ENCODE data around the gene MTHFD1L. TPM values are rescaled to one million over a fixed set of nuclear protein-coding genes. Genes with fewer than 3 reads are reported as not detected.
A peak's percentile ranks its signal among the peaks of the same experiment; 100 is the strongest.

Gene MTHFD1L
- total and polyA plus RNA-seq, 9 of the 15 experiments (the other 6 are each of a cell fraction or from before 2014, with no cell fraction given) = 20.9 to 128 (median 61.0) TPM

- TF ChIP-seq, protein P1, sequence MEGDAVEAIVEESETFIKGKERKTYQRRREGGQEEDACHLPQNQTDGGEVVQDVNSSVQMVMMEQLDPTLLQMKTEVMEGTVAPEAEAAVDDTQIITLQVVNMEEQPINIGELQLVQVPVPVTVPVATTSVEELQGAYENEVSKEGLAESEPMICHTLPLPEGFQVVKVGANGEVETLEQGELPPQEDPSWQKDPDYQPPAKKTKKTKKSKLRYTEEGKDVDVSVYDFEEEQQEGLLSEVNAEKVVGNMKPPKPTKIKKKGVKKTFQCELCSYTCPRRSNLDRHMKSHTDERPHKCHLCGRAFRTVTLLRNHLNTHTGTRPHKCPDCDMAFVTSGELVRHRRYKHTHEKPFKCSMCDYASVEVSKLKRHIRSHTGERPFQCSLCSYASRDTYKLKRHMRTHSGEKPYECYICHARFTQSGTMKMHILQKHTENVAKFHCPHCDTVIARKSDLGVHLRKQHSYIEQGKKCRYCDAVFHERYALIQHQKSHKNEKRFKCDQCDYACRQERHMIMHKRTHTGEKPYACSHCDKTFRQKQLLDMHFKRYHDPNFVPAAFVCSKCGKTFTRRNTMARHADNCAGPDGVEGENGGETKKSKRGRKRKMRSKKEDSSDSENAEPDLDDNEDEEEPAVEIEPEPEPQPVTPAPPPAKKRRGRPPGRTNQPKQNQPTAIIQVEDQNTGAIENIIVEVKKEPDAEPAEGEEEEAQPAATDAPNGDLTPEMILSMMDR (IDR thresholded peaks at IDR 0.05 in 2 of 3, conservative IDR thresholded peaks at IDR 0.05 in 1 of 3; ENCODE audit: insufficient read depth in 2 of 3, low read depth in 1 of 3, low read length in 3 of 3) = peak; percentile 81 to 94 (median 89)
These were observed 26.5 kb downstream of the MTHFD1L start (continued) for GRCh38 chr6:150891888-150892485.

- no peak for TF ChIP-seq ZNF134 (CRISPR knock-in tag; conservative IDR thresholded peaks at IDR 0.05)
- no peak for TF ChIP-seq CEBPG (CRISPR knock-in tag; IDR thresholded peaks at IDR 0.05)
- TF ChIP-seq CEBPG (tag; conservative IDR thresholded peaks at IDR 0.05 in 1 of 2, IDR thresholded peaks at IDR 0.05 in 1 of 2) = no peak
- TF ChIP-seq TGIF2 (CRISPR knock-in tag; IDR thresholded peaks at IDR 0.05) = no peak
- TF ChIP-seq SREBF1 (IDR thresholded peaks at IDR 0.05; ENCODE audit: borderline replicate concordance, low read depth, low read length) = no peak
- TF ChIP-seq ZNF764 (CRISPR knock-in tag; IDR thresholded peaks at IDR 0.05; ENCODE audit: low read depth) = no peak
- TF ChIP-seq, protein P2, sequence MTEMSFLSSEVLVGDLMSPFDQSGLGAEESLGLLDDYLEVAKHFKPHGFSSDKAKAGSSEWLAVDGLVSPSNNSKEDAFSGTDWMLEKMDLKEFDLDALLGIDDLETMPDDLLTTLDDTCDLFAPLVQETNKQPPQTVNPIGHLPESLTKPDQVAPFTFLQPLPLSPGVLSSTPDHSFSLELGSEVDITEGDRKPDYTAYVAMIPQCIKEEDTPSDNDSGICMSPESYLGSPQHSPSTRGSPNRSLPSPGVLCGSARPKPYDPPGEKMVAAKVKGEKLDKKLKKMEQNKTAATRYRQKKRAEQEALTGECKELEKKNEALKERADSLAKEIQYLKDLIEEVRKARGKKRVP (CRISPR knock-in tag; IDR thresholded peaks at IDR 0.05) = no peak
- TF ChIP-seq JUND (IDR thresholded peaks at IDR 0.05; ENCODE audit: borderline replicate concordance, low read depth, low read length) = no peak
- TF ChIP-seq JUND (tag; IDR thresholded peaks at IDR 0.05; ENCODE audit: borderline replicate concordance, low read depth, low read length) = no peak
- TF ChIP-seq TSC22D4 (tag; IDR thresholded peaks at IDR 0.05) = no peak
- no peak for TF ChIP-seq SIRT6 (IDR thresholded peaks at IDR 0.05; ENCODE audit: low read depth, low read length)
- TF ChIP-seq ELK1 (CRISPR knock-in tag; IDR thresholded peaks at IDR 0.05) = no peak
- TF ChIP-seq RHOXF2B (CRISPR knock-in tag; conservative IDR thresholded peaks at IDR 0.05) = no peak
- no peak for TF ChIP-seq ZNF75A (CRISPR knock-in tag; IDR thresholded peaks at IDR 0.05)
- H4K20me1 ChIP-seq (replicated peaks; ENCODE audit: control insufficient read depth, insufficient read depth, low read length) = peaks cover 9% of the 10 kb centered on the region; the same call in 1 of the 2 replicates
- peaks cover 5 to 15% of the 10 kb centered on the region in 2 experiments; a peak in 3 of 5 replicates for H3K4me1 ChIP-seq (replicated peaks in 1 of 2; ENCODE audit: control insufficient read depth in 2 of 2, insufficient read depth in 2 of 2, low read length in 2 of 2)
- no peak overlapping the region for H3K4me3 ChIP-seq
- H3K36me3 ChIP-seq (ENCODE audit: control insufficient read depth, insufficient read depth, low read length) = peaks cover 78% of the 10 kb centered on the region
- intact Hi-C loops (cut with micrococcal nuclease) = no loop called here
- no peak for FAIRE-seq
- BruUV-seq (replicated peaks) = no TSS peak
- no peak overlapping the region for H3K9ac ChIP-seq (ENCODE audit: insufficient read depth in 1 of 2, low read depth in 2 of 2, low read length in 2 of 2)
- H3K27ac ChIP-seq (ENCODE audit: extremely low read depth, low read depth, low read length) = no peak overlapping the region
- H2AFZ ChIP-seq (ENCODE audit: low read depth, low read length) = no peak overlapping the region
- ChIA-PET POLR2A (interaction anchor here (0.6 to 0.9 kb wide), 3 partner anchors 12 to 432 kb away, joined by 3 read pairs; no protein-coding TSS in a partner anchor), CTCF (ENCODE audit: low intra/inter-chr PET ratio) (interaction anchor here (3.4 kb wide), 1 partner anchor 440 kb away, joined by 18 read pairs; no protein-coding TSS in a partner anchor)
- DNase-seq (ENCODE audit: extremely low read depth in 1 of 4, low spot score in 3 of 4) = no peak
- H3K27me3 ChIP-seq (ENCODE audit: control insufficient read depth in 2 of 2, insufficient read depth in 2 of 2, low read length in 2 of 2) = no peaks in the 10 kb centered on the region
- H3K9me1 ChIP-seq (ENCODE audit: control insufficient read depth, insufficient read depth, low read length) = peaks cover 4% of the 10 kb centered on the region
- H3K79me2 ChIP-seq (ENCODE audit: control insufficient read depth, insufficient read depth, low read length) = peaks cover 6% of the 10 kb centered on the region; the same call in 1 of the 3 replicates
- no peak overlapping the region for H3K4me2 ChIP-seq (ENCODE audit: insufficient read depth, low read length)
- H3K9me3 ChIP-seq (replicated peaks; ENCODE audit: control insufficient read depth, insufficient read depth, low read depth, low read length) = no peaks in the 10 kb centered on the region
- 88% methylated on average over 8 of the region's 8 CpGs for WGBS (ENCODE audit: insufficient coverage, low coverage, missing lambda C conversion rate)
- in situ Hi-C loops (cut with MboI) = loop anchor here (5.0 kb wide), 1 partner anchor 433 kb away; no protein-coding TSS in a partner anchor
- ATAC-seq = no peak
These were observed 28.8 kb downstream of the MTHFD1L start for GRCh38 chr6:150894191-150894744.

Data from K562 (cell line).